GM13977 (cell line): Measurements from ENCODE around the gene NLGN2.

Experiments used
- DNase-seq: peaks from one replicate; pipeline ENCODE4 v3.0.0; 2012; ENCODE audit warnings: low spot score
- in situ Hi-C: fragments of 300-500 bp; cut with MboI; formaldehyde crosslinking; loops from one replicate; pipeline ENCODE4 v1.12.0; 2022; ENCODE audit warnings: low sequenced_read_pairs, low pct_unique_long_range_greater_than_20kb, mixed read lengths, inconsistent platforms; ENCODE audit not compliant: unreplicated experiment
- TF ChIP-seq, protein P1 (sequence below): IDR thresholded peaks from 2 replicates; pipeline ENCODE4 v1.5.1; 2012; ENCODE audit warnings: mild to moderate bottlenecking, control low read depth; ENCODE audit not compliant: insufficient read depth; ENCODE audit errors: extremely low read depth, missing control alignments

The NLGN2 gene

DNA sequence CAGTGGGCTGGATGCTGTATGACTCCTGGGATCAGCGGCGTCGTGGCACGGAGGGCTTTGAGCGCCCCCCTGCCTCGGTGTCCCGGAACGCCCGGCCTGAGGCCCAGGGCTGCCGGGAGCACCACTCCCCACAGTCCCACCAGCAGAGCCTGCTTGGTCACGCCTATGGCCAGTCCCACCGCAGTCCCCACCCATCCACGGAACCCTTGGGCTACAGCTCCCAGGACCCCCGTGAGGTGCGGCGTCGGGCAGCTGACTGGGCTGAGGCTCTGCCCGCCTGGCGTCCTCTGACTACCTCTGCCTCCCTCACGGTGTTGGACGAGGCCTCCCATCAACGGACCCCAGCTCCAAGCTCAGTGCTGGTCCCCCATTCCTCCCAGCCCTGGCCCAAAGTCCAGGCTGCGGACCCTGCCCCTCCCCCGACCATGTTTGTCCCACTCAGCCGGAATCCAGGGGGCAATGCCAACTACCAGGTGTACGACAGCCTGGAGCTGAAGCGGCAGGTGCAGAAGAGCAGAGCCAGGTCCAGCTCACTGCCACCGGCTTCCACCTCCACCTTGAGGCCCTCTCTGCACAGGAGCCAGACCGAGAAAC lies 19.3 kb downstream of the NLGN2 start:
- in situ Hi-C loops: no loop called here
- TF ChIP-seq, protein P1, sequence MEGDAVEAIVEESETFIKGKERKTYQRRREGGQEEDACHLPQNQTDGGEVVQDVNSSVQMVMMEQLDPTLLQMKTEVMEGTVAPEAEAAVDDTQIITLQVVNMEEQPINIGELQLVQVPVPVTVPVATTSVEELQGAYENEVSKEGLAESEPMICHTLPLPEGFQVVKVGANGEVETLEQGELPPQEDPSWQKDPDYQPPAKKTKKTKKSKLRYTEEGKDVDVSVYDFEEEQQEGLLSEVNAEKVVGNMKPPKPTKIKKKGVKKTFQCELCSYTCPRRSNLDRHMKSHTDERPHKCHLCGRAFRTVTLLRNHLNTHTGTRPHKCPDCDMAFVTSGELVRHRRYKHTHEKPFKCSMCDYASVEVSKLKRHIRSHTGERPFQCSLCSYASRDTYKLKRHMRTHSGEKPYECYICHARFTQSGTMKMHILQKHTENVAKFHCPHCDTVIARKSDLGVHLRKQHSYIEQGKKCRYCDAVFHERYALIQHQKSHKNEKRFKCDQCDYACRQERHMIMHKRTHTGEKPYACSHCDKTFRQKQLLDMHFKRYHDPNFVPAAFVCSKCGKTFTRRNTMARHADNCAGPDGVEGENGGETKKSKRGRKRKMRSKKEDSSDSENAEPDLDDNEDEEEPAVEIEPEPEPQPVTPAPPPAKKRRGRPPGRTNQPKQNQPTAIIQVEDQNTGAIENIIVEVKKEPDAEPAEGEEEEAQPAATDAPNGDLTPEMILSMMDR: no peak
- DNase-seq: no peak

DNA sequence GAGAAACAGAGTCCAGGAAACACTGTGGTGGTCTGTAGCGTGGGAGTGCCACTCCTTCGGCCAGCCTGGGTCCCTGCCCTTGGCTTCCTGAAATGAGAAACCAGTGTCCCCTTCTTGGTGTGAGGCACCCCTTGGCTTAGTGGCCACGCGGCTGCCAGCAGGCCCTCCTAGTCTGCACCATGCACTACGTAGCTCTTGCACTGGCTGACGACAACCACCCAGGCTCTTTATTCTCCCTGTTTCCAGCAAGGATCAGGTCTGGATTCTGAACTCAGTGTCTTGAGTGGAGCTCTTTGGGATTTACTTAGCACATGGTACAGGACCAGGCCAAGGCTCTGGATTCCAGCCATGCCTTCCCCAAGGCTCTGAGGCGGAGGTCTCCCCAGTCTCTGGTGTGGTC lies 19.9 kb downstream of the NLGN2 start:
- in situ Hi-C loops: no loop called here
- TF ChIP-seq, protein P1: no peak
- no peak for DNase-seq

DNA sequence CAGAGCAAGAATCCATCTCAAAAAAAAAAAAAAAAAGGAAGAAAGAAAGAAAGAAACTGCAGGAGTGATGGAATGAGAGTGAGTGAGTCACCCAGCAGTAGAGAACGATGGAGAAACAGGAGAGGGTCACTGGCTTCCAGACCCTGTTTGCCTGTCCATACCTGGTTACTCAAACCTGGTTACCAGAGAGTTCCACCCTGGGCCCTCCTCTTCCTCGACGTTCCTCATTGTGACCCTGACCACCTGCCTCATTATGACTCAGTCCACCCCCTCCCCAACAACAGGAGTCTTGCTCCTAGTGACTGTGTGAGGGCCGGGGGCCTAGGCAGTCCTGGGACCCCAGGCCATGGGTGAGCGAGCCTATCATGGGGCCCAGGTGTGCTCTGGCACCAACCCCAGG lies 20.9 kb downstream of the NLGN2 start, which contains the start of gene SPEM3:
SPEM3 (plus strand) TSS at position 301 of the 400 bp plus-strand sequence; CDS start at position 347, 46 bp downstream.
- in situ Hi-C loops: no loop called here
- TF ChIP-seq, protein P1: no peak
- no peak for DNase-seq

DNA sequence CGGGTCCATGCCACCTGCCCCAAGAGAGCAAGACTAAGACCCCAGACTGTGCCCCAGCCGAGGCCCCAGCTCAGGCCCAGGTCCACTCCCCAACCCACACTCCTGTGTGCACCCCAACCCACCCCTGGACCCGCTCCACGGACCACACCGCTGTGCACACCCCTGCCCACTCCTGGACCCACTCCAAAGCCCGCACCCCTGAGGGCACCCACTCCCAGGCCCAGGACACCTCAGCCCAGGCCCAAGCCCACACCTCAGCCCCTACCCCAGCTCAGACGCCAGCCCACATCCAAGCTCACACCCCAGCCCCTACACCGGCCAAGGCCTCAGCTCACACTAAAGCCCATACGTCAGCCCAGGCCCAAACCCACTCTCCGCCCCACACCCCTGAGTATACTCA lies 22.1 kb downstream of the NLGN2 start:
- in situ Hi-C loops: no loop called here

DNA sequence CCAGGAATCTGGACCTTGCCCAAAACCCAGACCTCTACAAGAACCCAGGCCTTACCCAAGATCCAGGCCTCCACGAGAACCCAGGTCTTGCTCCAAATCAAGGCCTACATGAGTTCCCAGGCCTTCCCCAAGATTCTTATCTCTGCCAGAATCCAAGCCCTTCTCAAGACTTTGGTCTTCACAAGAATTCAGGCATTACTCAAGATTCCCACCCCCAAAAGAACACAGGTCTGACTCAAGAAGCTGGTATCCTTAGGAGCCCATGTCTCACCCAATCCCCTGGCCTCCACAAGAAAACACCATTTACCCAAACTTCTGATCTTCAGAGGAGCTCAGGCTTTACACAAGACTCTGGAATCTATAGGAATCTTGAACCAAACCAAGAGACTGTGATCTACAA lies 23.6 kb downstream of the NLGN2 start:
- DNase-seq: no peak
- in situ Hi-C loops: no loop called here
- TF ChIP-seq, protein P1: no peak

More for the DNA sequence above, 22.1 kb downstream of the NLGN2 start:
- no peak for DNase-seq
- TF ChIP-seq, protein P1: no peak

DNA sequence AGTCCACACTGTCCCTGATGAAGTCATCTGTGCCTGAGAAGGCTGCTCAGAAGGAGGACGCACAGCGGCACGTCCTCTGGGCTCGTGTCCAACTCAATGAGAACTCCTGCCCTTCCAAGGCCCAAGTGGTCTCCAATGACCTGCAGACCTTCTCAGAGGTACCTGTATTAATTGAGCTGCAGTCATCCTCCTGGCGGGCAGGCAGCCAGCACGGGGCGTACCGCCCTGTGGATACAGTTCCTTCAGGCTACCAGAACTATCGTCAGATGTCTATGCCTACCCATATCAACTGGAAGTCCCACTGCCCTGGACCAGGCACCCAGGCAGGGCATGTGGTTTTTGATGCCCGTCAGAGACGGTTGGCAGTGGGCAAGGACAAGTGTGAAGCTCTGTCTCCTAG lies 24.7 kb downstream of the NLGN2 start:
- in situ Hi-C loops: no loop called here
- DNase-seq: no peak
- TF ChIP-seq, protein P1: no peak
